GM12891 (cell line): ENCODE results near the gene CAPN7.

ENCODE experiments used
- DNase-seq: peaks from one replicate; pipeline ENCODE4 v3.0.0; 2011; ENCODE audit warnings: low spot score; ENCODE audit not compliant: insufficient read length
- FAIRE-seq: peaks from 2 replicates; lab custom pipeline; 2011; peaks lifted over from hg19 to GRCh38; lab: Jason Lieb, UNC
- PAX5 ChIP-seq: IDR thresholded peaks from 2 replicates; pipeline ENCODE4 v1.6.1; 2011; ENCODE audit warnings: low read length, moderate library complexity, mild to moderate bottlenecking; ENCODE audit not compliant: insufficient read depth, severe bottlenecking
- POLR2A ChIP-seq: IDR thresholded peaks from 2 replicates; pipeline ENCODE4 v1.6.1; 2011; ENCODE audit warnings: low read depth, low read length, control low read depth
- POLR2AphosphoS5 ChIP-seq: IDR thresholded peaks from 2 replicates; pipeline ENCODE4 v1.6.1; 2011; ENCODE audit warnings: low read depth, low read length, control low read depth
- POU2F2 ChIP-seq: IDR thresholded peaks from 2 replicates; pipeline ENCODE4 v1.6.1; 2011; ENCODE audit warnings: low read depth, mild to moderate bottlenecking, control low read depth, low read length, moderate library complexity
- SPI1 ChIP-seq: IDR thresholded peaks from 2 replicates; pipeline ENCODE4 v1.6.1; 2011; ENCODE audit warnings: low read depth, low read length, control low read depth
- TAF1 ChIP-seq: IDR thresholded peaks from 2 replicates; pipeline ENCODE4 v1.6.1; 2011; ENCODE audit warnings: low read depth, low read length, control low read depth

CAPN7 gene

GRCh38 chr3:15260531-15260930, 54.5 kb downstream of the CAPN7 start:
- TF ChIP-seq PAX5 = no peak
- TF ChIP-seq POLR2A = peak; percentile 23; the same call in 1 of the 2 replicates
- DNase-seq = no peak
- no peak for FAIRE-seq

- FAIRE-seq (no peak), DNase-seq (no peak)
These were observed 55.2 kb downstream of the CAPN7 start for GRCh38 chr3:15261274-15261673.

GRCh38 chr3:15262021-15262420, 56.0 kb downstream of the CAPN7 start:
- TF ChIP-seq PAX5 = no peak
- TF ChIP-seq SPI1 = no peak
- TF ChIP-seq POLR2AphosphoS5 = no peak
- TF ChIP-seq TAF1 = no peak
- no peak for TF ChIP-seq POU2F2
- no peak for TF ChIP-seq POLR2A
- FAIRE-seq (no peak), DNase-seq (no peak)

More at GRCh38 chr3:15261274-15261673, 55.2 kb downstream of the CAPN7 start:
- TF ChIP-seq POU2F2 = no peak

GRCh38 chr3:15263120-15263519, 57.1 kb downstream of the CAPN7 start:
- DNase-seq (no peak), FAIRE-seq (no peak)
- no peak for TF ChIP-seq SPI1
- no peak for TF ChIP-seq TAF1
- TF ChIP-seq POLR2AphosphoS5 = no peak
- no peak for TF ChIP-seq PAX5
- TF ChIP-seq POLR2A = no peak
- no peak for TF ChIP-seq POU2F2

GRCh38 chr3:15263926-15264325, 57.9 kb downstream of the CAPN7 start:
- TF ChIP-seq POU2F2 (no peak), POLR2A (no peak), PAX5 (no peak), TAF1 (no peak), POLR2AphosphoS5 (no peak), SPI1 (no peak)
- DNase-seq (no peak), FAIRE-seq (no peak)

GRCh38 chr3:15264486-15264885, 58.4 kb downstream of the CAPN7 start:
- DNase-seq (no peak), FAIRE-seq (no peak)
- TF ChIP-seq TAF1 (no peak), SPI1 (no peak), PAX5 (no peak), POLR2A (no peak), POU2F2 (no peak), POLR2AphosphoS5 (no peak)

GRCh38 chr3:15265655-15266509, 59.8 kb downstream of the CAPN7 start:
- no peak for DNase-seq
- TF ChIP-seq TAF1 = no peak
- no peak for TF ChIP-seq POU2F2
- TF ChIP-seq PAX5 = no peak
- TF ChIP-seq SPI1 = no peak
- no peak for TF ChIP-seq POLR2A
- no peak for TF ChIP-seq POLR2AphosphoS5
- FAIRE-seq = no peak

GRCh38 chr3:15266510-15267376, 60.7 kb downstream of the CAPN7 start:
- DNase-seq (no peak), FAIRE-seq (no peak)
- TF ChIP-seq POU2F2 = no peak
- no peak for TF ChIP-seq POLR2AphosphoS5
- TF ChIP-seq POLR2A = no peak
- TF ChIP-seq TAF1 = no peak
- no peak for TF ChIP-seq PAX5
- no peak for TF ChIP-seq SPI1

GRCh38 chr3:15267502-15267901, 61.5 kb downstream of the CAPN7 start:
- TF ChIP-seq TAF1 (no peak), PAX5 (no peak), POLR2AphosphoS5 (no peak), POU2F2 (no peak), SPI1 (no peak), POLR2A (no peak)
- no peak for DNase-seq
- FAIRE-seq = no peak
